Endothelial cell (in vitro differentiated cells): Measurements from ENCODE around the gene CIC. TPM values are rescaled to one million over a fixed set of nuclear protein-coding genes. Genes with fewer than 3 reads are reported as not detected.

Experiments
- DNase-seq: peaks from one replicate; pipeline ENCODE4 v3.0.0; 2021; ENCODE audit warnings: low spot score
- H3K27ac Mint-ChIP-seq: one replicate; pipeline ENCODE4 v1.8.0; 2021; ENCODE audit warnings: mixed read lengths, inconsistent platforms; ENCODE audit not compliant: unreplicated experiment
- H3K27me3 Mint-ChIP-seq: one replicate; pipeline ENCODE4 v1.8.0; 2021; ENCODE audit warnings: mild to moderate bottlenecking, moderate library complexity, mixed read lengths, inconsistent platforms; ENCODE audit not compliant: unreplicated experiment
- H3K36me3 Mint-ChIP-seq: one replicate; pipeline ENCODE4 v1.8.0; 2021; ENCODE audit warnings: mild to moderate bottlenecking, low read depth, mixed read lengths, inconsistent platforms; ENCODE audit not compliant: unreplicated experiment
- H3K4me1 Mint-ChIP-seq: one replicate; pipeline ENCODE4 v1.8.0; 2021; ENCODE audit warnings: mild to moderate bottlenecking, mixed read lengths, inconsistent platforms; ENCODE audit not compliant: unreplicated experiment
- H3K4me3 Mint-ChIP-seq: one replicate; pipeline ENCODE4 v1.8.0; 2021; ENCODE audit warnings: mild to moderate bottlenecking, mixed read lengths, inconsistent platforms; ENCODE audit not compliant: unreplicated experiment
- H3K9me3 Mint-ChIP-seq: one replicate; pipeline ENCODE4 v1.8.0; 2021; ENCODE audit warnings: mixed read lengths, inconsistent platforms; ENCODE audit not compliant: unreplicated experiment
- total RNA-seq: library from RNA; stranded (reverse); fragmentation: NEBNext Ultra II Directional; extraction: Animal tissue kit (Norgen Biotek cat#: 25700); gene quantifications from one replicate; pipeline ENCODE4 v1.2.1, GENCODE V29; 2021; ENCODE audit not compliant: unreplicated experiment
- TF ChIP-seq, protein P1 (sequence below): fragments of 200-600 bp; sonication (generic); IDR thresholded peaks from one replicate; pipeline ENCODE4 v1.5.0; 2021; ENCODE audit warnings: antibody characterized with exemption; ENCODE audit not compliant: unreplicated experiment

Gene CIC
- total RNA-seq, 1 donor from 2014 or later, result 85.7 TPM

DNA sequence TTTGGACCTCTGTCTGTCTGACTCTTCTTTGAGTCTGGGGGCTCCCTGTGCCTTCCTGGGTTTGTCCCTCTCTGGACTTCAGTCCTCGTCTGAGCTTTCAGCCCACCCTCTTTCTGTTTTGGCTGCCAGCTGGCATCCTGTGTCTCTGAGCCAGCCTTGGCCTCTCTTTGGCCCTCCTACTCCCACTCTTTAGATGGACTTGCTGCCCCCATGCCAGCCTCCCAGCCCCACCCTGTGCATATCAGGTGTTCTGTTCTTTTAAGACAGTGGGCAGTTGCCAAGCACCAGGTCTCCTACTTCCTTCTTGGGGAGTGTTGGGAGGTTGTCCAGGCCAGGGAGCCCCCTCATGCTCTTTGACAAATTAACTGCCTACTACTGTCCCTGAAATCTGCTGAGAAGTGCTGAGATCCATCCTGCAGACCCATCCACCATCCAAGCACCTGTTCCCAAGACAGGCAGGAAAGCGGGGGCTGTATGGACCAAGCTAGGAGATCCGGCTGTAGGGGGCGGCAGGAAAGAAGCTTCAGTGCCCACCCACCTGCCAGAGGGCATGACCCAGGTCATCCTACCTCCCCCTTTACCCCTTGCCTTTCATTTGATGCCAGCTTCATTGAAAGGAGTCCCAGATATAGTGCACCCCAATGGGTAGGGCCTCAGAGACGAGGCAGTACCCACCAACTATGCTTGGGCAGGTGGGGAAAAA lies 9.6 kb downstream of the CIC start:
- peaks cover 9% of the 10 kb centered on the region for H3K27me3 Mint-ChIP-seq

DNA sequence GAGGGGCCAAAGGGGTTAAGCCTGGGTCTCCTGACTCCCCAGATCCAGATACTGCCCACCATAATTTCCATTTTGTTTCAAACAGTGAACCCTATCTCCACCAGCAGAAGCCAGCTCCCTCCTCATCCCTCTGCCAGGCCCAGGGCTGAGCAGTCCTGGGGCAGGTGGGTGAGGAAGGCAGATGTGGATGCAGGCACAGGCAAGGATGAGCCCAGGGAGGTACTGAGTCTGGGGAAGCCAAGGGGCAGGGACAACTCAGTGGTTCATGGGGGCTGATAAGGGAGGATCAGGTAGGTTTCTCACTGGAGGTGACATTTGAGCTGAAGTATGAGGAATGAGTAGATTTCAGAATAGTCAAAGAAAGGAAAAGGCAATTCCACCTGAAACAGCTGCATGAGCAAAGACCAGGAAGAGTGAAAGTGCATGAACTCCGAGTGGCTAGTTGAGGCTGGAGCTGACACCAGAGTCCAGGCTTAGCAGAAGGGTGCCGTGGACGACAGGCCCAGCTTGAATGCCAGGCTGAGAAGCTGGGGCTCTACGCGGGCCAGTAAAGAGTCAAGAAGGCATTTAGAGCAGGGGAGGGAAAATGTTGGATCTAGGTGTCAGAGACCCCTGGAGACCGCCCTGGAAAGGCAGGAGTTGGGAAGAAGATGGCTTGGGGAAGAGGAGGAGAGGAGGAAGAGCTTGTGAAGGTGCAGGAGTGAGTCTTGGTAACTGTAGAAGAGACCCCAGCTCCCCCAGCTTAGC lies 10.3 kb downstream of the CIC start:
- peaks cover 22% of the 10 kb centered on the region for H3K36me3 Mint-ChIP-seq
- H3K4me3 Mint-ChIP-seq, result peak overlapping the region; percentile 94
- H3K9me3 Mint-ChIP-seq, result no peaks in the 10 kb centered on the region
- DNase-seq, result no peak
- H3K4me1 Mint-ChIP-seq, result peaks cover 38% of the 10 kb centered on the region
- TF ChIP-seq, protein P1, sequence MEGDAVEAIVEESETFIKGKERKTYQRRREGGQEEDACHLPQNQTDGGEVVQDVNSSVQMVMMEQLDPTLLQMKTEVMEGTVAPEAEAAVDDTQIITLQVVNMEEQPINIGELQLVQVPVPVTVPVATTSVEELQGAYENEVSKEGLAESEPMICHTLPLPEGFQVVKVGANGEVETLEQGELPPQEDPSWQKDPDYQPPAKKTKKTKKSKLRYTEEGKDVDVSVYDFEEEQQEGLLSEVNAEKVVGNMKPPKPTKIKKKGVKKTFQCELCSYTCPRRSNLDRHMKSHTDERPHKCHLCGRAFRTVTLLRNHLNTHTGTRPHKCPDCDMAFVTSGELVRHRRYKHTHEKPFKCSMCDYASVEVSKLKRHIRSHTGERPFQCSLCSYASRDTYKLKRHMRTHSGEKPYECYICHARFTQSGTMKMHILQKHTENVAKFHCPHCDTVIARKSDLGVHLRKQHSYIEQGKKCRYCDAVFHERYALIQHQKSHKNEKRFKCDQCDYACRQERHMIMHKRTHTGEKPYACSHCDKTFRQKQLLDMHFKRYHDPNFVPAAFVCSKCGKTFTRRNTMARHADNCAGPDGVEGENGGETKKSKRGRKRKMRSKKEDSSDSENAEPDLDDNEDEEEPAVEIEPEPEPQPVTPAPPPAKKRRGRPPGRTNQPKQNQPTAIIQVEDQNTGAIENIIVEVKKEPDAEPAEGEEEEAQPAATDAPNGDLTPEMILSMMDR, result no peak
- H3K27ac Mint-ChIP-seq, result peak overlapping the region; percentile 89
- peaks cover 9% of the 10 kb centered on the region for H3K27me3 Mint-ChIP-seq

More for the DNA sequence above, 9.6 kb downstream of the CIC start:
- Mint-ChIP-seq H3K27ac (peak overlapping the region; percentile 89), H3K4me1 (peaks cover 38% of the 10 kb centered on the region), H3K36me3 (peaks cover 22% of the 10 kb centered on the region), H3K4me3 (peak overlapping the region; percentile 94), H3K9me3 (no peaks in the 10 kb centered on the region)
- DNase-seq, result no peak
- TF ChIP-seq, protein P1, result no peak

DNA sequence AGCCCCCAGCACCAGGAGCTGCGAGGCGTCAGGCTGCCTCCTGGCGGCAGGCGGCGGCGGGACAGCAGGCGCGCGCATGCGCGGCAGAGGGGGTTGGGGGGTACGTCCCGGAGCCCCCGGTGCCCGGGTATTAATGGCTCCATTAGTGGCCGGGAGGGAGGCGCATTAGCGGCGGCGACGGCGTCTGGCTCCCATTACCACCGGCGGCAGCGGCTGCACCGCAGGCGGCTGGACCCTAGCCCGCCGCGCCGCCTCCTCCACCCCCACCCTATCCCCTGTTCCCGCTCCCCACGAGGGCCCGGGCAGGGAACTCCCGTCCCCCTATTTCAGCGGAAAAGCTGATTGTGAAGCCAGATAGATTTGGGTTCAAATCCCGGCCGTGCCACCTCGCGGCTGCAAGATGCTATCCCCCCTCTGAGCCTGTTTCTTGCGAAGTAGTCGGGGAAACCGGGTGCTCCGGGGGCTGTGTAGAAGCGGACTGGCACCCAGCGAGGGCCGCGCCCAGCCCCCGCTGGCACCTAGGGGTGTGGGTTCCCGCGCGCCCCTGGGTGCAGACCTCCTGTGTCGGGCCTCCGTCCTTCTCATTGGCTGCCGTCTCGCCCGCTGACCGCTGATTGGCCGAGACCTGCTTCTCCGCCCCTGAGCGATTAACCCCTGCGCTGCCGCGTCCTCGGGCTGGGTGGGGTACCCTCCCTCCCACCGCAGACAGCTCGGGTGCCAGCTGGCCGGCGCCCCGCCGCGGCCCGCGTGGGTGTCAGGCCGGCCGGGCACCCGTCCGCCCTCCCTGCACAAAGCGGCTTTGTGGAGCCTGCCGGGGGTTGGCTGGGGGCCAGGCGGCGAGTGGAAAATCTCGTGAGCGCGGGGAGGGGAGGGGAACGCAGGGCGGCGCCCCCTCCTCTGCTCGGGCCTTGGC lies 11.1 kb downstream of the CIC start:
- peak overlapping the region; percentile 94 for H3K4me3 Mint-ChIP-seq
- peak; percentile 80 for DNase-seq

DNA sequence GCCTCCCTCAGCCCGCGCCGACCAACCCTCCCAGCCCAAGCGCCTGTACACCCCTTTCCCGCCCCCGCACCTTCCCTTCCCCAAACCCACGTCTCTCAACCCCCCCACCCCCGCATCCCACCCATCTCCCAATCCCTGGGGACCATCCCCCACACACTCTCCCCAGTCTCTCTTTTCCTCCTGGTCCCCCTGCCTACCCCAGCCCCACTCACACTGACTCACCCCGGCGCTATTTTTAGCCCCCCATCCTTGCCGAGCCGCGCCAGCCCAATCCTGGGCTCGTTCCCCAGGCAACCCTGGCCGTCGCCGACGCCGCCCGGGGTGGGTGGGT lies 11.7 kb downstream of the CIC start:
- TF ChIP-seq, protein P1, result no peak
- peaks cover 10% of the 10 kb centered on the region for H3K27me3 Mint-ChIP-seq
- H3K4me1 Mint-ChIP-seq, result peaks cover 45% of the 10 kb centered on the region
- H3K4me3 Mint-ChIP-seq, result no peak overlapping the region
- peaks cover 14% of the 10 kb centered on the region for H3K36me3 Mint-ChIP-seq
- DNase-seq, result no peak
- no peaks in the 10 kb centered on the region for H3K9me3 Mint-ChIP-seq
- no peak overlapping the region for H3K27ac Mint-ChIP-seq

More for the DNA sequence above, 11.1 kb downstream of the CIC start:
- TF ChIP-seq, protein P1, result peak; percentile 84
- Mint-ChIP-seq H3K27me3 (peaks cover 9% of the 10 kb centered on the region), H3K27ac (no peak overlapping the region), H3K36me3 (peaks cover 15% of the 10 kb centered on the region), H3K9me3 (no peaks in the 10 kb centered on the region), H3K4me1 (peaks cover 39% of the 10 kb centered on the region)
